ENCODE results near the gene MERTK.
"Not testable (repeated sequence)": the region's sequence is repeated elsewhere in the genome, so short reads cannot be mapped to it uniquely, and the experiment has no call there.

Gene MERTK

DNA sequence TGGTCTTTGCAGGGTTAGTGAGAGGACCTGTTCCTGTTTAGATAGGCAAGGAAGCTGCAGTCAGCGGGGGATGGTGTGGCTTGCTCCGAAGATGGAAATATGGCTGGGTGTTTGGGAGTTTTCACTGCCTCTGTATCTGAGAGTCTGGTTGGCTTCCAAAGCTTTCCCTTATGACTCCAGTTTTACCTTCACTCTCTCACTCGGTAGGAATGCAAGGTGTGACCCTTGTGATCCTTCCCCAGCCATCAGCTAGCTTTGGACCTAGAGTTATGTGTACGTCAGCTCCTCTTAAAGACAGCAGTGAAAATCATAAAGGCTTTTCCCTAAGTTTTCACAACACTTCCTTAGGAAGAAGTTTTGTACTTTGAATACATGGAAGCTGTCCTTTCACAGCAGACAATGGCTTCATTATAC lies 121.2 kb downstream of the MERTK start:
- DNase-seq = no peak

DNA sequence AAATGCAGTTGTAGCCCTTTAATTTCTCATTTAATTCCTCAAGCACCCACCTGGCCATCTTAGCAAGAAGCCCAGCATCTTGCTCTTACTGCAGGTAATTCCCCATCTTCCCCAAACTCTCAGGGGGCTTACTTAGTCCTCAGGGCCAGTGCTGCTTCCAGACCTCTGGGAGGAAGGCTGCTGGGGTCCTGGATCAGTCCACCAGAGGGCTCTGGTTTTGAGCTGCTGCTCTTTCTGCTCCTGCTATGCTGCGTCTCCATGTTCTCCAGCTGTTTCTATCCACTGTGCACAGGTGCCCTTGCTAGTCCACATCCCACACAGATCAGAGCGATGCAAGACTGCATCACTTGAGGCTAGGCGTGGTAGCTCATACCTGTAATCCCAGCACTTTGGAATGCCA lies 122.2 kb downstream of the MERTK start:
- no peak for DNase-seq

DNA sequence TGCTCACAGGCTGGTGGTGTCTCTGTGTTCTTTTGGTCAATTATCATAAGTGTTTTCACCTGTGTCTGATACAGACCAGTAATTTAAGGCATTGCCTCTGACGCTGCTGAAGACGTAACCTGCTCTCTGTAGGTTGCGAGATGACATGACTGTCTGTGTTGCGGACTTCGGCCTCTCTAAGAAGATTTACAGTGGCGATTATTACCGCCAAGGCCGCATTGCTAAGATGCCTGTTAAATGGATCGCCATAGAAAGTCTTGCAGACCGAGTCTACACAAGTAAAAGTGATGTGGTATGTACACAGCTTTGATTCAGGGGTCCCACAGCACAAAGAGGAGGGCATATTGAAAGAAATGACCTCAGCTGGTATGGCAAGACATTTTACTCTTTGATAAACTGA lies 122.9 kb downstream of the MERTK start:
- DNase-seq = no peak

DNA sequence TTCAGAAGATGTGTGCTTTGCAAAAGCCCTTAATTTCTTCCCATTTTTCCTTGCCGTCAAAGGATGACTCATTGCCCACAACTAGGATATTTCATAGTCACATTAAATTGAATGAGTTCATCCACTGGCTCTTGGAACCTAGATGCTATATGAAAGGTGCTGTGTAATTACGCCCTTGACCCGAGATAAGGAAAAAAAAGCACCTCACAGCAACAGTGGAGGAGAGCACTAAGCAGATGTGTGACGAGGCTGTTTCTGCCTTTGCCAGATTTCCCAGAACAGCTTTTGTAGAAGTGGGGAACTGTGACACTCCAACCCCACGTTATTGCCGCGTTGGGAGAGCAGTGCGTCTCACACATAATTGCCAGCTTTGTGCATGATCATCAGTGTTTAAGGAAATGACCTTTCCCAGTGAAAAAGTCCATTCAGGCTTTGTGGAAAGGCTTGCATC lies 123.4 kb downstream of the MERTK start:
- no peak for DNase-seq

DNA sequence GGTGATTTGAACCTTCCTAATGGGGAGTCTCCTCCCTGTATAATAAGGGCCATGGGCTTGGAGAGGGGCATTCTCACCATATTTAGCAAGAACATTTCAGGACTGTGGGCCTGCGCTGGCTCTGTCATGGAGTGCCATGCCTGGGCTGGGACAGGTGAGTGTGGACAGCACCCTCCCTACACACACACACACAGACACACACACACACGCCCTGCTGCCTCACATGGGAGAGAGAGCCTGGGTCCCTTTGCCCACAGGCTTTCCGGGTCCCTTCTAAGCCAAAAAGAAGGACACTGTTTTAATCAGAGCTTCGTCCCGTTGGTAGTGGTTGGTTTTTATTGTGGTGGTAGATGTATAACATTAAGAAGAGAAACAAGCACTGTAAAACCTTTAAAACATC lies 125.3 kb downstream of the MERTK start:
- no peak for DNase-seq

DNA sequence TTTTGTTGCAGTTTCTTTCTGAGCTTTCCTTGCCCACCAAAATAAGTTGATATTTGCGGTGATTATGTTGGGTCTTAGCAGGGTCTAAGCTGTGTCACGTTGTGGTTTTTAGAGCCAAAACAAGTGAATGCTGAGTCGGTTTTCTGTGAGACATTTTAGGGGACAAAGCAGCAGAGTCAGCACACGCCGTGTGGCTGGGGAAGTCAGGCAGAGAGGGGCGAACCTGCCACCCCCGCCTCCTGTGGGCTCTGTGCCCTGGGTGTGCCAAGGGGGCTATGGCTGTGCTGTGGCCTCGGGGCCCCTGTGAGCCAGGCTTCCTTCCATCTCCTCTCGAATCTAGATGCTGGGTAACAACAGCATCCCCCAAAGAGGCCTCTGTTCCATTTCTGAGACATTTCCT lies 125.8 kb downstream of the MERTK start:
- no peak for DNase-seq

DNA sequence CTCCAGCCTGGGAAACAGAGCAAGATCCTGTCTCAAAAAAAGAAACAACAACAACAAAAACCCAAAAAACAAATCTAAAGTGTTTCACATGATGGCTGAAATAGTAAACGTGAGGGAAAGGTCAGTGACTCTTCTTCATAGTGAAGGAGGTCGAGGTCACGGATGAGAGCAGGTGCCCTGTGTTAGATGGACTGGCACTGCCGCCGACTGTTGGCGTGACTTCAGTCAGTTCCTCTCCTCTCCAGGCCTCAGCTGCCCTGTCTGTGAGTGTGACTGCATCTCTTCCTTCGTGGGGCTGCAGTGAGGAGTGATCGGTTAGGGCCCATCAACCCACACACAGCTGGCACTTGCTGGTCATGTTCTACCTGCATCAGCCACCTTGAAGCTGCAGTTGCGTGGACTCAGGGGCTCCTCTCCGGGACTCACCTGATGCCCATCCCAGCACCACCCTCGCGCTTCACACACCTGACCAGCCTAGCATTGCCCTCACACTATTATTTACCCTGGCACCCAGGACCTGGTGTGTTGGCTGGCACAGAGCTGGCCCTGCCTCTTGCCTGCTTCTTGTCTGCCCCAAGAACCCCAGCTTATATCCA lies 126.6 kb downstream of the MERTK start:
- DNase-seq = no peak

DNA sequence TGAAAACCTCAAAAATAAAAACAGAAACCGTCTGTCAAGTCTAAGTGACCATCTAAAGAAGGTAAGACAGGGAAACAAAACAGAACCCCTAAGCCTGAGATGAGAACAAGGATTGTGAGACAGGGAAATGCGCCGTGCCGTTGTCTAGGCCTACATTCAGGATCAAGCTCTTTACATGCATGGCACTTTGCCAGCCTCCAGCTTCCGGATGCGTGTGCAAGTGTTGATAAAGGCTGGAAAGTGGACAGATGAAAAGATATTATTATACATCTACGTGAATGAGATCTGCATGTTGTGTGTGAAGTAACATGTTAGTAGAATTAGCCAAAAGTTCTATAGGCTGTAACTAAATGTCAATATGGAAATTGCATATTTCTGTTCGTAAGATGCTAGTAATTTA lies 128.1 kb downstream of the MERTK start:
- no peak for DNase-seq

DNA sequence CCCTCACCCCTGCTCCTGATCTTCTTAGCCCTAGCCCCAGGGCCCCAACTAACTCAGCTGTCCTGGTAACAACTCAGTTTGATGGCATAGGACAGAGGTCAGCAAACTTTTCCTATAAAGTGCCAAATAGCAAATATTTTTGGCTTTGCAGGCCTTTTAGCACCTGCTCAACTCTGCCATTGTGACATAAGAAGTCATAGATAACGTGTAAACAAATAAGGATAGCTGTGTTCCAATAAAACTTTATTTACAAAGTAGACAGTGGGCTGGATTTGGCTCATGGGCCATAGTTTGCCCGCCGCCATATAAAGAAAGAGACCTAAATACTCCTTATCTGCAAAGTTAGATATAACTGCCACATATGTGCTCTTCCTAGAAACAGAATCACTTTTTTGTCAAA lies 129.4 kb downstream of the MERTK start:
- DNase-seq = no peak

DNA sequence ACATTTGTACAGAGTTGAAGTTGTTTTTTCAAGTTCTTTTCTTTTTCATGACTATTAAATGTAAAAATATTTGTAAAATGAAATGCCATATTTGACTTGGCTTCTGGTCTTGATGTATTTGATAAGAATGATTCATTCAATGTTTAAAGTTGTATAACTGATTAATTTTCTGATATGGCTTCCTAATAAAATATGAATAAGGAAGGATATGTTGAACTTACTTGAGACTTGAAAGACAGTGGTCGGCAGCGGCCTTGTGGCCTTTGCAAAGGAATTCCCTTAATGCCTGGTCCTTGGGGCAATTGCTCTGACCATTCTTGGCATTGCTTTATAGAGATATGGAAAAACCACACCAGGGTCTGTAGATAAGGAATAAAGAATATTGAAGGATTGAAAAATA lies 130.8 kb downstream of the MERTK start:
- no peak for DNase-seq

DNA sequence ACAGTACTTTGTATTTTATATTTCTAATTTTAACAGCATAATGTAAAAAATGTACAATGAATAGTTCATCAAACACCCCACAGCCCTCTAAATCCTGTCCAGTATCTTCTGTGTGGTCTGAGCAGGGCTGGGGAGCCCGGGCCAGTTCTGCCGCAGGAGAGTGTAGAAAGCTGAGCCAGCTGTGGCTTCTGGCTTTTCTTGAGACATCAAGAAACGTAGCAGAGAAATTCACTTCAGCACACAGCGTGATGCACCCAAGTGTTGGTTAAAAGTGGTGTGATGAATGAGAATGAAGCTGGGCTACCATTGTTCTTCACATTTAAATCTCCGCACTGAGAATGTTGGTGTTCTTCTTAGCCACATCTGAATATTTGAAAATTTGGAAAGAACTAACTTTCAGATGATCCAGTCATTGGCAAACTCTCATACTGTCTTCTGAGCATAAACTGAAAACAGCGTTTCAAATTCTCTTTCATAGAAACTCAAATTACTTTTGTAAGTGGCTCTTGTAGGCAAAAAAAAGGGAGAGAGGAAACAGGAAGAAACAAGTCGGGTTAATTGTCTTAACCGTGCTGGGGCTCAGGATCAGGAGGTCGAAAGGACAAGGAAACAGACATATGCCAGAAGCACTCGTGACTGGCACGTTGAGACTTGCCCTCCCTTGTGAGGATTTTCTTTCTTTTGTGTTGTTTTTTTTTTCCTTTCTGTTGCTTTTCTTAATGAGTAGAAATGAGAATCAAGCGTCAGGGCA lies 133.2 kb downstream of the MERTK start:
- no peak for DNase-seq

DNA sequence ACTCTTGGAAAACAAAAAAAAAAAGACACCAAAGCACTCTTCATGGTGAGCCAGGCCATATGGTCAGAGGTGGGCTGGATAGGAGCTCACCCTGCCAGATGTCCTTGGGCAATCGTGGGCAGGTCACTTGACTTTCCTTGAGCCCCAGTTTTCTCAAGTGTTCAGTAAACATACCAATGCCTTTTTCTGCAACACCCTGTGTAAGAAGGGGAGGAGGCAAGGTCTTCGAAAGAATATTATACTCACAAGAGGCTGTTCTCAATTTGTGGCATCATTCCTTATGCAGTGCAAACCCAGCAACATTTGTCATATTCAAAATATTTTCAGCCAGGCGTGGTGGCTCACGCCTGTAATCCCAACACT lies 133.8 kb downstream of the MERTK start:
- DNase-seq = no peak

DNA sequence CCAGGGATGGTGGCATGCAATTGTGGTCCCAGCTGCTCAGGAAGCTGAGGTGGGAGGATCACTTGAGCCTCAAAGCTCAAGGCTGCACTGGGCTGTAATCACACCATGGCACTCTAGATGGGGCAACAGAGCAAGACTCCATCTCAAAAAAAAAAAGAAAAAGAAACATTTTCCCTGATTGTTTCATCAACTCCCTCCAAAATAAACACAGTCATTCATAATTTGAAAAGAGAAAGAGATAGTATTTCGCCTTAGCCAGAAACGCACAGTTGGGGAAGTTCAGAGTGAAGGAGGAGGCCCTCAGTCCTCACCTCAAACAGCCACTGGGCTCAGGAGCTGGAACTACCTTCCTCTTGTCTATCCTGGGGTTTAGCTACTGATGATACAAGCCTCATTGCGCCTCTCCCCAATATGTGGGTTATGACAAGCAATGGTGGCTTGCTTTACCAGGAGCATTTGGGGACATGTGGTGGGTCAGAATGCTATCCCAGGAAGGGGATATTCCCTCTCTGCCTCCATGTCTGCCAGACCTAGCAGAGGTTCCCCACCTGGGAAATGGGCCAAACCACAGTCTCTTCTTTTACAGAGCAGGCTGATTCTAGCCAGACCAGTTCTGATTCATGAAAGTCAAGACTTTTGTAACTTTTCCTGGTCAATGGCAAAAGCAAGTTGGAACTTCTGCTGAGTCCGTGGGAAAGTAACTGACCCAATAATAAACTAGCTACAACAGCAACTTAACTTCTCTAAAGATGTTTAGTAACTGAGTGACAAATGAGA lies 134.5 kb downstream of the MERTK start:
- DNase-seq = no peak

DNA sequence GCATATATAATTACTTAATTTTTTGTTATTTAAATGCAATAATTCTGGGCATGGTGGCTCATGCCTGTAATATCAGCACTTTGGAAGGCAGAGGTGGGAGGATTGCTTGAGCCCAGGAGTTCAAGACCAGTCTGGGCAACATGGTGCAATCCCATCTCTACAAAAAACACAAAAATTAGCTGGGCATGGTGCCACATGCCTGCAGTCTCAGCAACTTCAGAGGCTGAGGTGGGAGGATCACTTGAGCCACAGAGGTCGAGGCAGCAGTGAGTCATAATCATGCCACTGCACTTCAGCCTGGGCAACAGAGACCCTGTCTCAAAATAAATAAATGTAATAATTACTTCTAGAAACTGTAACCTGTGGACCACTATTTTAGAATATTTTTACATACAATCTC lies 135.2 kb downstream of the MERTK start:
- no peak for DNase-seq

DNA sequence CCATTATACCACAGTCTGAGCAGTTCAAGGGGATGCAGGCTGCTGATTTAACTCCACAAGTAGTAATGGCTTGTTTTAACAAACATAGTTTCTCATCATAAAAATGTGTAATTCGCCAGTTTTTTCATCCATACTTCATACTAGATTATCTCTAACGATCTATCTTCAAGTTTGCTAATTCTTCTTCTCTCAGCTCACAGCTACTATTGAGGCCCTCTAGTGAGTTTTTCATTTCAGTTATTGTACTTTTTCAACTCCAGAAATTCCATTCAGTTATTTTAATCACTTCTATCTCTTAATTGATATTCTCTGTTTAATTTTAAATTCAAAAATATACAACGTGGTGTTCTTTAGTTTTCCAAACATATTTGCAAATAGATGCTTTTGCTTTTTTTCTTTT lies 136.5 kb downstream of the MERTK start:
- no peak for DNase-seq

DNA sequence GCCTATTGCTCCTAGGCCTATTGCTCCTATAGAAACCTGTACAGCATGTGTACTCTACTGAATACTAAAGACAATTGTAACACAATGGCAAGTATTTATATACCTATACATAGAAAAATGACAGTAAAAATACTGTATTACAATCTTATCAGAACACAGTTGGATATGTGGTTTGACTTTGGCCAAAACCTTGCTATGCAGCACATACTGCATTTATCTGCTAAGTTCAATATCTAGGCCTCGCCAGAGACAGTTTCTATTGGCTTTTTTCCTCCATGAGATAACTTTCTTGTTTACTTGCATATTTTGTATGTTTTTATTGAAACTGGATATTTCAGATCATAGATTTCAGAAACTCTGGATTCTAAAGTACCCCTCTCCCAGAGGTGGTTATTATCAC lies 137.4 kb downstream of the MERTK start:
- DNase-seq = no peak

DNA sequence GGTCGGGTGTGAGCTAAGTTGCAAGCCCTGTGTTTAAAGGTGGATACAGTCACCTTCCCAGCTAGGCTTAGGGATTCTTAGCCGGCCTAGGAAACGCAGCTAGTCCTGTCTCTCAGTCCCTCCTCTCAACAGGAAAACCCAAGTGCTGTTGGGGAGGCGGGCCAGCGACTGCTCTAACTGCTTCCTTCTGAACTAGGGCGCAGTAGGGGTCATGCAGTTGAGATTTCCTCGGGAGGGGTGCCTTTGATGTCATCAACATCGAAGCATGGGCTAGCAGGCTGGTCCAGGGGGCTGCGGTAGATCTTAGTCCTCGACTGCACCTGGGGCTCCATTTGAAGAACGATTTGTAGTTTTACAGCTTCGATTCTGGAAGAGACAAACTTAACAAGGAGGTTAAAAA lies 141.1 kb downstream of the MERTK start:
- DNase-seq = not testable (repeated sequence)

DNA sequence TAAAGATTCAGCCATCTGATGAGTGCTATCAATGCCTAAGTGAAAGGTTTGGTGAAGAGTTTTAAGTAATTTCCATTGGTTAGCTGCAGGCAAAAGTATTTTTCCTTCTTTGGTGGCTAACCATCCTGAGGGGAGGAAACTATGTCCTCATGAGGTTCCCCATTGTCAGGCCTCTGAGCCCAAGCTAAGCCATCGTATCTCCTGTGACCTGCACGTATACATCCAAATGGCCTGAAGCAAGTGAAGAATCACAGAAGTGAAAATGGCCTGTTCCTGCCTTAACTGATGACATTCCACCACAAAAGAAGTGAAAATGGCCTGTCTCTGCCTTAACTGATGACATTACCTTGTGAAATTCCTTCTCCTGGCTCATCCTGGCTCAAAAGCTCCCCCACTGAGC lies 141.7 kb downstream of the MERTK start:
- not testable (repeated sequence) for DNase-seq

DNA sequence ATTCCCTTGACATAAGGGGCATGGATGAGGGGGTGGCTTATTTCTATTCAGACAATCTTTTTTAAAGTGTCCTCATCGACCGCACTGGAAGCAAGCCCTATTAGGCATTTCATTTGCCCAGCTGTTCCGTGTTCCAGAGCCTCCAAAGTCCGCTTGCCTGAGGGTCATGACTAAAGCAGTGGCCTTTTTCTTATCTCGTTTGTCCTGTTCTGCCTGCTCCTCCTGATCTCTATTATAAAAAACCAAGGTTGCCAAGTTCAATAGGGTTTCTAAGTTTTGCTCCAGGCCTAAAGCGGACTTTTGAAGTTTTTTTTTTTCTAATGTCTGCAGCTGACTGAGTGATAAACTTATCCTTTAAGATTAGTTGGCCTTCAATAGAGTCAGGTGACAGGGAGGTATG lies 143.1 kb downstream of the MERTK start:
- not testable (repeated sequence) for DNase-seq

DNA sequence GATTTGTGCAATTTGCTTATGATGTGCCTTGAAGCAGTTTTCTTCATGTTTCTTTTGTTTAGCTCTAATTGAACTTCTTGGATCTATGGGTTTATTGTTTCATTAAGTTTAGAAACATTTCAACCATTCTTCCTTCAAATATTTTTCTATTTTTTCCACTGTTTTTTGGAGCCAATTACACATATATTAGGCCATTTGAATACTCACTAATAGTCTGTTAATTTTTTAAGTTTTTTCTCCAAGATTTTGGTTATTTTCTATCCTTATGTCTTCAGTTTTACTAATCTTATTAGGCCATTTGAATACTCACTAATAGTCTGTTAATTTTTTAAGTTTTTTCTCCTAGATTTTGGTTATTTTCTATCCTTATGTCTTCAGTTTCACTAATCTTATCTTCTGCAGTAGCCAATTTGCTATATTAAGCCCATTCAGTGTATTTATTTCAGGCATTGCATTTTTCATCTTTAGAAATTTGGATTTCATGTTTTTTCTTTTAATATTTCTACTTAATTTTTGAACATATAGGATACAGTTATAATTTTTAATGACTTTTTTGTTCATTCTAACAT lies 147.1 kb downstream of the MERTK start:
- no peak for DNase-seq

DNA sequence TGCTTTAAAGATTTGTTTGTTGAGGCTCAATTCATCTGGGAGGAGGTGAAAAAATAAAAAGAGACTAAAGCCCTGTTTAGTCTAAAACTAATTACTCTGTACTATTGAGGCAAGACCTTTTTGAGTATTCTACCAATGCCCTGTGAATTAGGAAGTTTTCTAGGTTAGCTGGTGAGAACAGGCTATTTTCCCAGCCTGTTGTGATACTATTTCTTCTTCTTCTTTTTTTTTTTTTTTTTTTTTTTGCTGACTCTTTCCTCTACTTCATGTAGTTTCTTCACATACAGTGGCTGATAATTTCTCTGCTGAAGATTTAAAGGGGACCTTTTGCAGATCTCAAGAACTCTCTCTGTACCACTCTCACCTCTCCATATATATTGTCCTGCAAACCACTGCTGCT lies 147.8 kb downstream of the MERTK start:
- DNase-seq = no peak

DNA sequence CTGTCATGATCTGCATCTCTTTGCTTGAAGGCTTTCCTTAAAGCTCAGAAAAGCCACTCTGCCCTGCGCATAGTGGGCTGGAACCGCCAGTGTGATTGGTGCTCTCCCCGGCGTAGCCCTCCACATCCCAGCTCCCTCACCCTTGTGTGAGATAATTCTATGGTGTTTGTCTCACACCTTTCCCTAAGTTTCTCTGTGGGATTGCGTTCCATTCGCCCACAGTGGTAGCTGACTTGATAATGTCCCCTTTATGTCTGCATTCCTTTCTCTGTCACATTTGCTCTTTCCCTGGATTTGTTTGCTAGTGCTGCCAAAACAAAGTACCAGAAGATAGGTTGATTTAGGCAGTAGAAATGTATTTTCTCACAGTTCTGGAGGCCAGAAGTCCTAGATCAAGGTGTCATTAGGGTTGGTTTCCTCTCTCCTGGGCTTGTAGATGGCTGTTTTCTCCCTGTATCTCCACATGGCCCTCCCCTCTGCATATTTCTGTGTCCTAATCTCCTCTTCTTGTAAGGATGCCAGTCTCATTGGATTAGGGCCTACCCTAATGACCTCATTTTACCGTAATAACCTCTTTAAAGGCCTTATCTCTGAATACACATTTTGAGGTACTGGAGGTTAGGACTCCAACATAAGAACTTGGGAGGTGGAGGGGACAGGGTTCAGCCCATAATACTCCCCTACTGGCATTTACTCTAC lies 149.3 kb downstream of the MERTK start:
- DNase-seq = no peak

DNA sequence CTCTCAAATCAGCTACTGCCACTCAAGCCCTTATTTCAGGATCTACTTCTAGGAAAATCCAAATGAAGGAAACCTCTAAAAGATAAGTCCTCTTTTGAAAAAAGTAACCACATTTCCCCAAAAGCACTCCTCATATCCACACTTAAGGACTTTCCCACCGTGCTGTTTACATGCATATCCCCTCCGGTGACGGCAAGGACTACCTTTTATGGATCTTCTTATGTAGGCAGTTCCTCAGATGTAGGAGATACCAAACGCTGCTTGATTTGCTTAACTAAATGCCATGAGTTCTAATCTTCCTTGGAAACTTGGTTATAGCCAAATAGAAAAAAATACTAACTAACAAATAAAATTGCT lies 149.8 kb downstream of the MERTK start:
- DNase-seq = no peak

All from CD4-positive, alpha-beta T cell treated with Interleukin-4 for 4 hours (primary cell).